H1 (cell line): ENCODE data around the gene MGMT. TPM values are rescaled to one million over a fixed set of nuclear protein-coding genes. Genes with fewer than 3 reads are reported as not detected.

Source experiments
- CTCF ChIA-PET: fragments of 300-600 bp; sonication (Branson Sonifier 250); formaldehyde crosslinking; loops from one replicate; lab custom pipeline; 2021; ENCODE audit not compliant: partially characterized antibody; lab: Charles Lee
- POLR2A ChIA-PET: fragments of 300-600 bp; sonication (Branson Sonifier 250); formaldehyde crosslinking; loops from one replicate; lab custom pipeline; 2021; ENCODE audit warnings: inconsistent platforms; ENCODE audit not compliant: partially characterized antibody; lab: Charles Lee
- DNase-seq, 2 experiments: peaks; one replicate each; pipeline versions ENCODE4 v3.0.0 to v3.0.0-alpha.2; 2010 to 2022; ENCODE audit warnings: low spot score in 2 of 2, low read depth in 1 of 2, mixed read lengths in 1 of 2
- FAIRE-seq: peaks from 2 replicates; lab custom pipeline; 2011; peaks lifted over from hg19 to GRCh38; lab: Jason Lieb, UNC
- H2AFZ ChIP-seq: 2 replicates; pipeline ENCODE4 v1.8.1; 2012; ENCODE audit warnings: low read length, inconsistent platforms
- H2AK5ac ChIP-seq: 2 replicates; pipeline ENCODE4 v1.6.1; 2013; ENCODE audit warnings: low read depth, low read length
- H2BK120ac ChIP-seq: replicated peaks from 2 replicates; pipeline ENCODE3; 2013; ENCODE audit warnings: low read depth, low read length, inconsistent platforms
- H2BK12ac ChIP-seq: 2 replicates; pipeline ENCODE4 v1.6.1; 2013; ENCODE audit warnings: low read depth, low read length
- H2BK15ac ChIP-seq: 2 replicates; pipeline ENCODE4 v1.6.1; 2013; ENCODE audit warnings: low read length
- H2BK20ac ChIP-seq: 2 replicates; pipeline ENCODE4 v1.6.1; 2013; ENCODE audit warnings: low read length
- H2BK5ac ChIP-seq: 2 replicates; pipeline ENCODE4 v1.6.1; 2013; ENCODE audit warnings: low read depth, low read length
- H3K14ac ChIP-seq: 2 replicates; pipeline ENCODE4 v1.6.1; 2013; ENCODE audit warnings: inconsistent platforms; ENCODE audit not compliant: insufficient read length
- H3K18ac ChIP-seq: 2 replicates; pipeline ENCODE4 v1.6.1; 2013; ENCODE audit warnings: low read length; ENCODE audit errors: extremely low read depth
- H3K23ac ChIP-seq: 2 replicates; pipeline ENCODE4 v1.6.1; 2013; ENCODE audit warnings: inconsistent platforms; ENCODE audit not compliant: insufficient read length
- H3K23me2 ChIP-seq: 2 replicates; pipeline ENCODE4 v1.6.1; 2013; ENCODE audit warnings: low read depth, low read length
- H3K27ac ChIP-seq: 2 replicates; pipeline ENCODE4 v1.6.1; 2011; ENCODE audit warnings: low read depth, low read length, inconsistent platforms
- H3K27me3 ChIP-seq, 4 experiments: replicated peaks in 1 of 4; 1 replicate in 1 of 4; 2 replicates in 3 of 4; pipeline versions ENCODE4 v1.6.1 to v1.8.1; 2011 to 2013; ENCODE audit warnings: low read length in 3 of 4, mild to moderate bottlenecking in 3 of 4, inconsistent platforms in 2 of 4, mixed read lengths in 2 of 4, moderate library complexity in 1 of 4; ENCODE audit not compliant: control insufficient read depth in 3 of 4, insufficient read depth in 3 of 4; ENCODE audit errors: extremely low read depth in 1 of 4
- H3K36me3 ChIP-seq, 4 experiments: 2 replicates each; pipeline versions ENCODE4 v1.6.1 to v1.8.1; 2011 to 2013; ENCODE audit warnings: mild to moderate bottlenecking in 4 of 4, low read length in 3 of 4, moderate library complexity in 2 of 4, control low read depth in 1 of 4, inconsistent platforms in 1 of 4; ENCODE audit not compliant: insufficient read depth in 4 of 4, control insufficient read depth in 2 of 4
- H3K4ac ChIP-seq: replicated peaks from 2 replicates; pipeline ENCODE3; 2013; ENCODE audit warnings: low read length, low read depth, mixed read lengths, inconsistent platforms; ENCODE audit not compliant: insufficient read length
- H3K4me1 ChIP-seq, 4 experiments: replicated peaks in 1 of 4; 1 replicate in 1 of 4; 2 replicates in 3 of 4; pipeline versions ENCODE4 v1.6.1 to v1.8.1; 2011 to 2013; ENCODE audit warnings: low read length in 3 of 4, inconsistent platforms in 2 of 4, mixed read lengths in 1 of 4; ENCODE audit not compliant: insufficient read depth in 4 of 4, control insufficient read depth in 3 of 4
- H3K4me2 ChIP-seq, 2 experiments: 2 replicates each; pipeline versions ENCODE4 v1.6.1 to v1.8.1; 2011 to 2013; ENCODE audit warnings: low read depth in 2 of 2, low read length in 2 of 2, control low read depth in 1 of 2, inconsistent platforms in 1 of 2, mild to moderate bottlenecking in 1 of 2; ENCODE audit not compliant: insufficient read depth in 1 of 2
- H3K4me3 ChIP-seq, 4 experiments: fragments of 200-600, 300-600 bp in 1 of 4; sonication (generic), shearing (Covaris generic), sonication (Bioruptor Twin) in 1 of 4; 2 replicates each; pipeline versions ENCODE4 v1.5.1 to v1.8.1; 2011 to 2016; ENCODE audit warnings: low read length in 4 of 4, low read depth in 3 of 4, control low read depth in 2 of 4, inconsistent platforms in 2 of 4, mild to moderate bottlenecking in 2 of 4, mixed read lengths in 1 of 4, moderate library complexity in 1 of 4; ENCODE audit not compliant: insufficient read depth in 2 of 4; ENCODE audit errors: extremely low read depth in 1 of 4
- H3K56ac ChIP-seq: replicated peaks from 2 replicates; pipeline ENCODE3; 2013; ENCODE audit warnings: low read depth, mild to moderate bottlenecking, mixed read lengths, low read length, inconsistent platforms; ENCODE audit not compliant: insufficient read length
- H3K79me1 ChIP-seq: 2 replicates; pipeline ENCODE4 v1.6.1; 2013; ENCODE audit warnings: low read depth, low read length, control low read depth
- H3K79me2 ChIP-seq, 2 experiments: 2 replicates each; pipeline versions ENCODE4 v1.6.1 to v1.8.1; 2012 to 2013; ENCODE audit warnings: low read length in 2 of 2, mild to moderate bottlenecking in 2 of 2, inconsistent platforms in 1 of 2; ENCODE audit not compliant: insufficient read depth in 2 of 2, control insufficient read depth in 1 of 2
- H3K9ac ChIP-seq, 4 experiments: replicated peaks in 1 of 4; 1 replicate in 1 of 4; 2 replicates in 3 of 4; pipeline versions ENCODE4 v1.6.1 to v1.8.1; 2011 to 2013; ENCODE audit warnings: low read depth in 3 of 4, low read length in 3 of 4, control low read depth in 2 of 4, mild to moderate bottlenecking in 2 of 4, moderate library complexity in 2 of 4, inconsistent platforms in 1 of 4; ENCODE audit errors: extremely low read depth in 1 of 4
- H3K9me3 ChIP-seq, 2 experiments: 2 replicates each; pipeline versions ENCODE4 v1.6.1 to v1.8.1; 2012 to 2013; ENCODE audit warnings: mild to moderate bottlenecking in 2 of 2, moderate library complexity in 2 of 2, control low read depth in 1 of 2, inconsistent platforms in 1 of 2, low read depth in 1 of 2, low read length in 1 of 2, mixed read lengths in 1 of 2; ENCODE audit not compliant: insufficient read depth in 2 of 2
- H4K20me1 ChIP-seq, 2 experiments: replicated peaks in 1 of 2; 2 replicates each; pipeline versions ENCODE3 to v1.8.1; 2011 to 2013; ENCODE audit warnings: inconsistent platforms in 2 of 2, low read length in 2 of 2, mild to moderate bottlenecking in 1 of 2; ENCODE audit not compliant: insufficient read depth in 2 of 2, control insufficient read depth in 1 of 2
- H4K5ac ChIP-seq: 2 replicates; pipeline ENCODE4 v1.6.1; 2013; ENCODE audit warnings: low read length, low read depth, mixed read lengths, inconsistent platforms; ENCODE audit not compliant: insufficient read length
- H4K8ac ChIP-seq: 2 replicates; pipeline ENCODE4 v1.8.0; 2013; ENCODE audit warnings: mild to moderate bottlenecking, moderate library complexity, low read length, inconsistent platforms; ENCODE audit not compliant: insufficient read depth; ENCODE audit errors: extremely low read depth
- H4K91ac ChIP-seq: replicated peaks from 2 replicates; pipeline ENCODE3; 2013; ENCODE audit warnings: low read length, mixed read lengths, inconsistent platforms; ENCODE audit not compliant: insufficient read length
- MAFK ChIP-seq: IDR thresholded peaks from 2 replicates; pipeline ENCODE4 v1.6.1; 2012; ENCODE audit warnings: low read depth, mild to moderate bottlenecking, improper control_type of control experiment, low read length
- ZNF274 ChIP-seq: IDR thresholded peaks from 2 replicates; pipeline ENCODE4 v1.7.0; 2012; ENCODE audit warnings: low read length, borderline replicate concordance; ENCODE audit errors: extremely low read depth
- WGBS, 2 experiments: shearing (Covaris generic) in 1 of 2; methylation state at CpG; one replicate each; pipeline versions ENCODE4 v1.1.6 to v1.1.7; 2013 to 2015; ENCODE audit warnings: low lambda C conversion rate in 2 of 2, mixed read lengths in 2 of 2, inconsistent platforms in 1 of 2, low coverage in 1 of 2, missing lambda C conversion rate in 1 of 2; ENCODE audit not compliant: insufficient replicate concordance in 2 of 2, insufficient coverage in 1 of 2, insufficient read length in 1 of 2; ENCODE audit errors: extremely low coverage in 1 of 2, missing lambda C conversion rate in 1 of 2; 5-methylcytosine and 5-hydroxymethylcytosine counted together
- polyA plus RNA-seq, 7 experiments: library from polyadenylated mRNA; depleted of rRNA in 3 of 7; stranded (reverse) in 5 of 7; unstranded in 2 of 7; fragments of >200 nt in 5 of 7; fragments of 200-250 nt in 2 of 7; gene quantifications; 1 replicate in 5 of 7; 2 replicates in 1 of 7; 4 replicates in 1 of 7; pipeline versions ENCODE4 v1.2.1 to v1.2.3, GENCODE V29; 2011 to 2013; ENCODE audit warnings: missing spikeins in 2 of 7, mixed read lengths in 2 of 7
- total RNA-seq: library from RNA; stranded (reverse); fragmentation: NEBNext Ultra II Directional; extraction: Animal tissue kit (Norgen Biotek cat#: 25700); gene quantifications from 2 replicates; pipeline ENCODE4 v1.2.1, GENCODE V29; 2021

MGMT gene
- total and polyA plus RNA-seq, 2 of the 8 experiments (the other 6 are each of a cell fraction or from before 2014, with no cell fraction given) = 9.9 to 10.7 TPM

DNA sequence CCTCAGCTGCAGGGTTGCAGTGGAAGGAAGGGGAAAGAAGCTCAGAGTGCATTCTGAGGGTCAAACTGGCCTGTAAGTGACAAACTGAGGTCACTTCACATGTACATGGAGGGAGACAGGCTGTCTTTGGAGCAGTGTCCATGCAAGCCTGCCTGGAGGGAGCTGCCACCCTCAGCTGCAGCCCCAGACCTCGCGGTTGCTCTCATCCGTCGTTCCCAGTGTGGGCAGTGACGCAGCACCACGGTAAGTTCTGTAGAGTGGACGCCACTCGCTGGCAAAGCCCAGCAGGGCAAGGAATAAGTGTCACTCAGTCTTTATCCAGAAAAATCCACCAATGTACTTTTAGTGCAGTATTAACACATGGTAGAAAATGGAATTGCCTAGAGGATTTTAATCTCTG lies 225.7 kb downstream of the MGMT start:
- no peak overlapping the region for H2BK15ac ChIP-seq
- H3K14ac ChIP-seq = no peak overlapping the region
- H2BK12ac ChIP-seq = no peak overlapping the region; the same call in 1 of the 2 replicates
- H3K9me3 ChIP-seq = no peaks in the 10 kb centered on the region
- no peaks in the 10 kb centered on the region for H3K36me3 ChIP-seq
- DNase-seq (no peak), FAIRE-seq (no peak)
- no peak overlapping the region for H2BK20ac ChIP-seq
- H3K18ac ChIP-seq = no peak overlapping the region
- H4K8ac ChIP-seq = 0 out of 2 replicates have a peak overlapping the region, but pooled peaks have one; percentile 69
- H3K4me1 ChIP-seq = peaks cover 0 to 5% (median 0%) of the 10 kb centered on the region in 4 experiments; a peak in 2 of 7 replicates
- no peak overlapping the region for H4K91ac ChIP-seq
- no peak overlapping the region for H2BK5ac ChIP-seq
- H3K79me2 ChIP-seq = no peaks in the 10 kb centered on the region
- TF ChIP-seq MAFK = no peak
- no peak for TF ChIP-seq ZNF274
- no peak overlapping the region for H3K4ac ChIP-seq
- no peaks in the 10 kb centered on the region for H3K27me3 ChIP-seq
- H2AFZ ChIP-seq = no peak overlapping the region
- no peaks in the 10 kb centered on the region for H3K23me2 ChIP-seq
- H2AK5ac ChIP-seq = no peak overlapping the region
- H2BK120ac ChIP-seq = no peak overlapping the region
- H4K20me1 ChIP-seq = no peaks in the 10 kb centered on the region
- WGBS, 2 experiments = 88% methylated on average over 8 of the region's 8 CpGs; no CpG with 5 or more reads in 1 of the 2 experiments
- H3K4me2 ChIP-seq = no peak overlapping the region
- no peak overlapping the region for H4K5ac ChIP-seq
- no peak overlapping the region for H3K23ac ChIP-seq
- no peaks in the 10 kb centered on the region for H3K79me1 ChIP-seq
- H3K56ac ChIP-seq = no peak overlapping the region
- no peak overlapping the region for H3K4me3 ChIP-seq
- no peak overlapping the region for H3K9ac ChIP-seq
- H3K27ac ChIP-seq = no peak overlapping the region
- POLR2A ChIA-PET = no interaction called here
- CTCF ChIA-PET = interaction anchor here (1.8 kb wide), 1 partner anchor 34 kb away, joined by 4 read pairs; no protein-coding TSS in a partner anchor
